CD4-positive, alpha-beta T cell treated with Interleukin-21 for 1 hour (primary cell): Measurements from ENCODE around the gene RBM6.
"Not testable (repeated sequence)": the region's sequence is repeated elsewhere in the genome, so short reads cannot be mapped to it uniquely, and the experiment has no call there.

Experiments used
- DNase-seq: peaks from one replicate; pipeline ENCODE4 v3.0.0-alpha.2; 2020

Gene RBM6

GRCh38 chr3:49994476-49994875, 54.5 kb downstream of the RBM6 start:
- no peak for DNase-seq

DNA sequence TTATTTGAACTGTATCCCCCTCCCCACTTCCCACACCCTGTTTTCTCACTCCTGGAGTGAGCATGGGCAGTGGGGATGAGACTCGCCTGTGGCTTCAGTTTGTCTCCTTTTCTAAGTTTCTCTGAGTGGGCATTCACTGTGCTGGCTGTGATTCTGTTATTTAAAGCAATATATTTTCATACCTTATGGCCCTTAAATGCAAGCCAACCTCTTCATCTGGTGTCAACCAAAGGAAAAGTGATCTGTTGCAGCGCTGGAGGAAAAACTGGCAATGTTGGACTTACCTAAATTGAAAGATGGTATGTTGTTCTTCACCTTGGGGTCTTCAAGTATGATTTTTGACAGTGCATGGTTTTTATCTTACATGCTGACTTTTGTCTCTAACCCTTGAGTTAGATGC, 56.1 kb downstream of the RBM6 start:
- DNase-seq: no peak

DNA sequence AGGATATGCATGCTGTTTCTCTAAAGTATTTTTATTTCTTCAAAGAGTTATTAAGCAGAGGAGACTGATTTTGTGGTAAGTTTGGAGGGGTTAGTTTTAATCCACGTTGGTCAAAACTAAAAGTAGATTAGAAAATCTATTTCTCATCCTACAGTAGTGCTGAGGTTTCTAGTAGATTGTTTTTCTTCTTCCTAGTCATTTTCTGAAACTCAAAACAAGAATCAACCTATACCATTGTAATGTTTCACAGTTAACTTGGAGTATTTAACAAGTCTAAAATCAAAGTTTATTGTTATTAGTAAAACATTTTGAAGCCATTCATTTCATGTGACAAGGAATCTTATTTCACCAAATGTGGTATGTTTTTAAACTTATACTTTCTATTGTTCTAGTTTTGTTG, 57.9 kb downstream of the RBM6 start:
- no peak for DNase-seq

DNA sequence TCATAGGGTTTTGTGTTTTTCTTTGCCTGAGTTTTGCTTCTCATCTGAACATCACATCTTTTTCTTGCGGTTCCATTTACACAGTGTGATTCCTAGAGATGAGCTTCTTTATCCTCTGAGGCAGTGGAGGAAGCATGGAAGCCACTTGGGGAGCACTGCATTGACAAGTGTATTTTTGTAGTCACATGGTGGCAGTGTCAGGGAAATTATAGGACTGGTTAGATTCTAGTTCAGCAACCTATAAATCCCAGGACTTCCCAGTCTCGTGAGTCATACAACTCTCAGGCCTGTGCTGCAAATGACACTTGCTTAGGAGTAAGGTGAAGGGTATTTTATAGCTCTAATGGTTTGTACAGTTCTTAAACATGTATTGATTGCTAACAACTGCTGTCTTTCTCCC, 58.4 kb downstream of the RBM6 start:
- no peak for DNase-seq

DNA sequence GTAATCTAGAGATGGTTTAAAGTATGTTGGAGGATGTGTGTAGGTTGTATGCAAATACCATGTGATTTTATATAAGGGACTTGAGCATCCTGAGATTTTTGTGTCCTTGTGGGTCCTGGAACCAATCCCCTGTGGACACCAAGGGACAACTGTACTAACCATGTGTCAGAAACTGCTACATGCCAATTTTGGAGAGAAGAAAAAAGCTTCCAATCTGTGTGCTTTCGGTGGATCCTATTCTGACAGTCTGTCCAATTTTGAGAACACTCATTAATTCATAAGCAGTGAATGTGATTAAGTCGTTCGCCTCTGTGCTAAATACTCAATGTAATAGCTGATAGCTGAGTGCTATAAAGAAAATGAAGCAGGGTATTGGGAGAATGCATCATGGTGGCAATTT, 61.6 kb downstream of the RBM6 start:
- DNase-seq: no peak

GRCh38 chr3:50003216-50003615, 63.3 kb downstream of the RBM6 start:
- no peak for DNase-seq

DNA sequence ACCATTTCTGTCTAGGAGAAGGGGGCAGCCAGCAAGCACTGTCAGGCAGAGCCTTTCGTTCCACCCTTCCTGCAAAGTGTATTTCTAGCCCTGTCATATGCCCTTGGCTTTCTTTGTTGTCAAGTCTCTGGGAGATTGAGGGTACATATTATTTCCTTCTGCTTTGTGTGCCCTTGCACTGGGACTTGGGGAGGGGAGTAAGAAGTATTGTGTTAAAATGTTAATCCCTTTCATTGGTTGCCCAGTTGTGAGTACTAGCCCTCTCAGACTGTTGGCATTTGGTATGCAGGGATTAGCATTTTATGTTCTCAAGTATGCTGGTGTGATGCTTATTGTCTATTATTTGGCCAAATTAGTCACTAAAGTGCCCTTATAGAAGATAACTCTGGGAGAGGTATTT, 63.9 kb downstream of the RBM6 start:
- DNase-seq: no peak

- no peak for DNase-seq
Observed at GRCh38 chr3:50008931-50009330, 69.0 kb downstream of the RBM6 start.

GRCh38 chr3:50010959-50011358, 71.0 kb downstream of the RBM6 start:
- no peak for DNase-seq

DNA sequence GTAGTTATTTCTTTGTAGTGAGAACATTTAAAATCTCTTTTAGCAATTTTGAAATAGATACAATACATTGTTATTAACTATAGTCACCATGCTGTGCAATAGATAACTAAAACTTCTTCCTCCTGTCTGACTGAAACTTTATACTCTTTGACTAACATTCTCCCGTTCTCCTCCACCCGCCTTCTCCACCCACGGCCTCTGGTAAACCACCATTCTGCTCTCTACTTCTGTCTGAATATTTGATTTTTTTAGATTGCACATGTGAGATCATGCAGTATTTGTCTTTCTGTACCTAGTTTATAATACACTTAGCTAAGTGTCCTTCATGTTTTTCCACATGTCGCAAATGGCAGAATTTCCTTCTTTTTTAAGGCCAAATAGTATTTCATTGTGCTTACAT, 76.0 kb downstream of the RBM6 start:
- no peak for DNase-seq

DNA sequence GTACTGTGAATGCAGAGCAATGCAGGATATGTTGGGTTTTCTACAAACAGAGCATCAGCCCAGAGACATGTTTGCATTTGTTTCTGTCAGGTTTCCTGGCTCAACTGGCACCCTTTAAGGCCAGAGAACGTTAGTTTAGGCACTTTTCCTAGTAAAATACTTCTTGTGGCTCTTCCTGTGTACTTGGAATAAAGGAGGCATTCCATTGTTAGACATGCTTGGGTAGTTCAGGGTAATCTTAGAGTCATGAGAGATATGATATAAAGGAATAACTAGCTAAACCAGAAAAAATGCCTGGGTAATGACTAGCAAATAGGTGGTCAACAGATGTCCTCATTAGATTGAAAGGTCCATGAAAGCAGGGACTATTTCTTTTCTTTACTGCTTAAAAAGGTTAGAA, 88.4 kb downstream of the RBM6 start:
- no peak for DNase-seq

DNA sequence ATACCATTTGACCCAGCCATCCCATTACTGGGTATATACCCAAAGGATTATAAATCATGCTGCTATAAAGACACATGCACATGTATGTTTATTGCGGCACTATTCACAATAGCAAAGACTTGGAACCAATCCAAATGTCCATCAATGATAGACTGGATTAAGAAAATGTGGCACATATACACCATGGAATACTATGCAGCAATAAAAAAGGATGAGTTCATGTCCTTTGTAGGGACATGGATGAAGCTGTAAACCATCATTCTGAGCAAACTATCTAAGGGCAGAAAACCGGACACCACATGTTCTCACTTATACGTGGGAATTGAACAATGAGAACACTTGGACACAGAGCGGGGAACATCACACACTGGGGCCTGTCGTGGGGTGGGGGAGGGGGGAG, 91.3 kb downstream of the RBM6 start:
- not testable (repeated sequence) for DNase-seq

- no peak for DNase-seq
Observed at GRCh38 chr3:50044976-50045375, 105.0 kb downstream of the RBM6 start.

DNA sequence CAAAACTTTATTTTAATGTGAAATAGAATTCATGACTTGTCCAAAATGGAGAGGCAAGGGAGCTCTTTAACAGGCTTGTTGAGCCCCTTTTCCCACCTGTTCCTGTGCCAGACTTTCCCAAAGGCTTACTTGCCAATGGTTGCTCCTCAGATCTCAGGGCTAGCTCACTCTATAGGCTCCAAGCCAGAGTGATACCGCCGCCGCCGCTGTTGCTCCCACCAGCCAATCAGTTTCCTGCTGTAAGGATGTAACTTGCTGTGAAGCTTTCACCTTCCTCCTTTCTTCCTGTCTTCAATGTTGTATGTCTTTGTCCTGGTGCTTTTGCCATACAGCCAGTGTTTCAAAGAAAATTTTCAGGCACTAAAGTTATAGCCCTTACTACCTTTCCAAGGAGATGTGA, 107.5 kb downstream of the RBM6 start:
- no peak for DNase-seq

GRCh38 chr3:50050361-50050760, 110.4 kb downstream of the RBM6 start:
- no peak for DNase-seq

DNA sequence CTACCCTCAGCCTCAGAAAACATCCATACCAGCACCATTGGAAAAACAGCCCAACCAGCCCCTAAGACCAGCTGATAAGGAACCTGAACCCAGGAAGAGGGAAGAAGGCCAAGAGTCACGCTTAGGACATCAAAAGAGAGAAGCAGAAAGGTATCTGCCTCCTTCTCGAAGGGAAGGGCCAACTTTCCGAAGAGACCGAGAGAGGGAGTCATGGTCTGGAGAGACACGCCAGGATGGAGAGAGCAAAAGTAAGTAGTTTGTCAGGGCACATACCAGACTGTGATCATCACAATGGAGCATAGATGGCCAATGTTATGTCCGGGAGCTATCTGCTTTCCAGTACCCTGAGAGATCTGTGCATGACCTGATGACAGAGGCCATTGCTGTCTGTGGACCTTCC, 117.8 kb downstream of the RBM6 start:
- no peak for DNase-seq

DNA sequence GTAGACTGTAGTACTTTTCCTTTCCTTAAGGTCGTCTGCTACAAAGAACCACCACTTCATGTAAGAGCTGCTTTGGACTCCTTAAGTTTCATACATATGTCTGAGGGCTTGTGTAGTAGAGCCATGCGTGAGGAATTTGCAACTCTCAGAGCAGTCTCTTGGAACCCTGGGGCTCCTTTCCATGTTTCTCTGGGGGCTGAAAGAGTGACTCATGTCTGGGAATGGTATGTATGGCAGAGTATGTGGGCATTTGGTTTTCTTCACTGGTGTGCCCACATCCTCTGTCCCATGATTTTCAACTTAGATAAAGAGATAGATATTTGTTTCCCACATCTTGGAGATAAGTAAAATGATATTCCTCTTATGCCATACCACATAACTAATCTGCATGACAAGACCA, 128.2 kb downstream of the RBM6 start:
- no peak for DNase-seq

DNA sequence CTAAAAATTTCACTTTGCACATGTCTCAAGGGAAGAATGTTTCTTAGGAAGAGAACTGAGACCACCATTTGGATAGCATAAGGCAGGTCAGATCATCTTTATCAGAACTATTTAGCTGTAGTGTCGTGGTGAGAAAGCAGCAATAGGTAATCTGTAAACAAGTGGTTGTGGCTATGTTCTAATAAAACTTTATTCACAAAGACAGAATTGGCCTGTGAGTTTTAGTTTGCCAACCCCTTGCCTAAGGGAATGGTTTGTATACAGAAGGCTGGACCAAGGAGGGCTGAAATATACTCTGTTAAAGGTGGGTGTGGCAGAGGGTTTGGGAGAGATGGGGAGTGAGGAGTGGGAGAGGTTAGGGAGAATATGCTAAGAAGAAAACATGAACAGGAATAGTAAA, 138.1 kb downstream of the RBM6 start:
- DNase-seq: no peak

- DNase-seq: no peak
Observed at GRCh38 chr3:50078622-50079021, 138.7 kb downstream of the RBM6 start.

GRCh38 chr3:50084951-50085350, 145.0 kb downstream of the RBM6 start:
- not testable (repeated sequence) for DNase-seq

DNA sequence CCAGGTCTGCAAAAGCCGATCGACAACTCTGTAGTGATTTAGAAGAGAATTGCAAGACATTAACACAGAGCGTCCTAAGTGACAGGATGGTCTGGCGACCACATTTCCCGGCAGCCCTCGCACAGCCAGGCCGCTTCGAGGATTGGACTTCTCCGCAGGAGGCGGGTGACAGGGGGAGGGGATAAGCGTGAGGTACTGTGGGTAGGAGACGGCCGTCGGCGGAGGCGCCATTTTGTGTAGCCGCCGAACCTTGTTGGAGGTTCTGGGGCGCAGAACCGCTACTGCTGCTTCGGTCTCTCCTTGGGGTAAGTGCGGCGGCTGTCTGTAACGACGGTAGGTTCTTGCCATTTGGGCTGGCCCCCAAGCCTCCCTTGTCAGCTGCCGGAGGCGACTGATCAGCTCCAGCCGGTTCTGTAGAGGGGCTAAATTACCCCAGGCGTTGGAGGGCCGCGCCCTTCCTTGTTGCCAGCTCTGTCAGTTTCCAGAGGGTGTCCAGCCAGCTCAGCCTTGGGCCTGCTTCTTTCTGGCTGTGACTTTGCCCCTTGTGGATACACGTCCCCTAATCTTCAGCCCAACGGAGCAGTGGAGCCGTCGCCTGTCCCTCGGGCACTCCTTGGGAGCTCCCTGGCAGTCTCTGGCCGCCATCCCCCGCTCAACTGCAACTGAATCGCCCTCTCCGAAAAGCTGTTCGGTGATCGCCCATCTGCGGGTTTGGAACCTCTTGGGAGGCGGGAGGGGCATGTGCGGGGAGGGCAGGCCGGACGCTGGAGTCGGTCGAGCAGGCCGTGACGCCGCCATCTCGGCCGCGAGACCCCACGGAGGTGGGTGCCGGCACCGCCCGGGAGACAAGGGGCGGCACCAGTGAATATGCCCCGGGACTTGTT, 149.0 kb downstream of the RBM6 start, which contains the start of gene RBM5:
Gene RBM5, plus strand, starts transcription at position 195 of the 884 bp plus-strand sequence. CDS start 1,516 bp downstream, outside the sequence.
- DNase-seq: peak; percentile 92

DNA sequence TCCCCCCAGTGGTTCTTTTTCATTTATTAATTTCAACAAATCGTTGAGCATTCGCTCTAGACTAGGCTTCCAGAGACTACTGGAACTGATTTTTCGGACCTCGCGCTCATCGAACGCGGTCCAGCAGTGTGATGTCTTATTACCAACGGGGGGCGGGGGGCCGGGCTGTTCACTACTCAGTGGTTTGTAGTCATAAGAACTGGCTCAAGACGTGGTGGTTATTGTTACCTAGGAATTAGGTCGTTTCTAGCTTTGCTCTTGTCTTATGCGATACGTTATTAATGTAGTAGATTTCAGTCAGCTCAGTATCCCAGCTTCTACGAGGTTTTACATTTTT, 149.6 kb downstream of the RBM6 start:
- no peak for DNase-seq

GRCh38 chr3:50090984-50091383, 151.0 kb downstream of the RBM6 start:
- no peak for DNase-seq

GRCh38 chr3:50095352-50095998, 155.5 kb downstream of the RBM6 start:
- DNase-seq: no peak

GRCh38 chr3:50100386-50100785, 160.4 kb downstream of the RBM6 start:
- DNase-seq: no peak
